Stimulated activated CD8-positive, alpha-beta memory T cell treated with anti-CD3 and anti-CD28 coated beads, Interleukin-7, amount 100 ng/mL, for 1 hour (primary cell): ENCODE results near the gene GRIN1.
A peak's percentile ranks its signal among the peaks of the same experiment; 100 is the strongest.
"Not testable (repeated sequence)": the region's sequence is repeated elsewhere in the genome, so short reads cannot be mapped to it uniquely, and the experiment has no call there.

Source experiments
- DNase-seq, 2 donors: peaks; one replicate each; pipeline ENCODE4 v3.0.0-alpha.2; 2020; ENCODE audit warnings: low read depth in 2 of 2

GRIN1 gene

GRCh38 chr9:137128862-137129455 lies 10.0 kb upstream of the GRIN1 start:
- no peak for DNase-seq

GRCh38 chr9:137129456-137130175 lies 9.3 kb upstream of the GRIN1 start:
- peak; percentile 75 for DNase-seq

GRCh38 chr9:137130176-137130755 lies 8.7 kb upstream of the GRIN1 start:
- DNase-seq: no peak

- DNase-seq: no peak
These were observed 4.8 kb upstream of the GRIN1 start for GRCh38 chr9:137134191-137134590.

- not testable (repeated sequence) for DNase-seq
These were observed 3.8 kb upstream of the GRIN1 start for GRCh38 chr9:137135154-137135553.

- no peak for DNase-seq
These were observed 2.6 kb upstream of the GRIN1 start for GRCh38 chr9:137136261-137136880.

- no peak for DNase-seq
These were observed 1.9 kb upstream of the GRIN1 start for GRCh38 chr9:137136881-137137607.

GRCh38 chr9:137138058-137138721 lies 764 bp upstream of the GRIN1 start:
- no peak for DNase-seq

- no peak for DNase-seq
These were observed 655 bp downstream of the GRIN1 start for GRCh38 chr9:137139468-137140150.

- DNase-seq: no peak
These were observed 1.4 kb downstream of the GRIN1 start for GRCh38 chr9:137140151-137141012.

GRCh38 chr9:137141050-137141810 lies 2.3 kb downstream of the GRIN1 start:
- no peak for DNase-seq

GRCh38 chr9:137141976-137142936 lies 3.3 kb downstream of the GRIN1 start:
- DNase-seq: no peak

- DNase-seq: no peak
These were observed 4.5 kb downstream of the GRIN1 start for GRCh38 chr9:137143459-137143858.

GRCh38 chr9:137145731-137146526 lies 7.0 kb downstream of the GRIN1 start:
- no peak for DNase-seq

GRCh38 chr9:137146527-137146918 lies 7.6 kb downstream of the GRIN1 start:
- DNase-seq: no peak

GRCh38 chr9:137147091-137147792 lies 8.3 kb downstream of the GRIN1 start:
- no peak for DNase-seq

- DNase-seq: no peak
These were observed 8.8 kb downstream of the GRIN1 start for GRCh38 chr9:137147793-137148160.
